ENCODE data around the gene BPNT1. TPM values are rescaled to one million over a fixed set of nuclear protein-coding genes. Genes with fewer than 3 reads are reported as not detected.
"Not testable (repeated sequence)": the region's sequence is repeated elsewhere in the genome, so short reads cannot be mapped to it uniquely, and the experiment has no call there.

Gene BPNT1
- polyA plus RNA-seq, 3 donors = 43.1 to 55.2 (median 47.5) TPM

DNA sequence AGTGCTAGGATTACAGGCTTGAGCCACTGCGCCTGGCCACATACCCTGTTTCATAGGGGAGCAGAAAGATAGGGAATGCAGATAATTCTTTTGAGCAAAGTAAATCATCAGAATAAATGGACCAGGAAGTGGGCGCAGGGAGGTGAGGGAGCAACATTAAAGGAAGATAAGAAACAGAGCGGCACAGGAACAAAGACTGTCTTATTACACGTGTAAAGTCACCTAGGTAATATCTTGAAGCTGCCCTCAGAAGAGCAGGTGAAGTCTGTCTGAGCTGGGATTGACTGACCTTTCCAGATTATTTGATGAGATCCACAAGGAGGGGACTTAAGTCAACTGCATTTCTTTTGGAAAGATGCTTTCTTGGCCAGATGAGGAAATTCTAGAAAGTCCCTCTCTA lies 50.9 kb downstream of the BPNT1 start:
- no peak for DNase-seq (ENCODE audit: extremely low read depth in 1 of 11, low read depth in 9 of 11, low spot score in 4 of 11)

DNA sequence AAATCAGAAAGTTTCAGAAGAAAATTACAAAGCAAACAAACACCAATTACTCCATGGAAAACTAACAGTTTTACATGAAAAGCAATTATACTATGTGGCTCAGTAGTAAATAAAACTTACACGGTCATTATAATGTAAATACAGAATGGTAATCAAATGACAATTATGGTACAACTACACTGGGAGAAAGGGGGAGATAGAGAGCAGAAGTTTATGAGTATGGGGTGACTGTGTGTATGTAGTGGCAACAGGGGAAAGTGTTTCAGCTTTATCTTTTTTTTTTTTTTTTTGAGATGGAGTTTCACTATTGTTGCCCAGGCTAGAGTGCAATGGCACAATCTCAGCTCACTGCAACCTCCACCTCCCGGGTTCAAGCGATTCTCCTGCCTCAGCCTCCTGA lies 51.8 kb downstream of the BPNT1 start:
- DNase-seq (ENCODE audit: extremely low read depth in 1 of 11, low read depth in 9 of 11, low spot score in 4 of 11) = not testable (repeated sequence)

DNA sequence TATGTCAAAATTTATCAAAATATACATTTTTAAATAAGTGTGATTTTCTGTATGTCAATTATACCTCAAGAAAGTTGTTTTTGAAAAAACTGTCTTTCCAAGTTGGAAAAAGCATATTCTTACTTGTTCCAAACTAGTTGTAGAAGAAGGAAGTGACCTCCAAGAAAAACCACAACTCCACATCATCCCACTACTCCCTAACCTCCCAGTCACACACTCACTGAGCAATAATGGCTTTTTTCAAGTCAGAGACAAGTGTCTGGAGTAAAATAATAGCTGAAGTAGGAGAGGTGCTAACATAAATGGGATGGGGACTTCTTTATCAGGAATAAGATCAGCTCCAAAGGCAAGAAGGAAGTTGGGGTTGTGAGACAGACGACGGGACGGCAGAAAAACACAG lies 56.7 kb downstream of the BPNT1 start:
- DNase-seq (ENCODE audit: extremely low read depth in 1 of 11, low read depth in 9 of 11, low spot score in 4 of 11) = no peak

- no peak for DNase-seq (ENCODE audit: extremely low read depth in 1 of 11, low read depth in 9 of 11, low spot score in 4 of 11)
Measured at GRCh38 chr1:220031287-220031686, 58.3 kb downstream of the BPNT1 start.

GRCh38 chr1:220028346-220028895 lies 61.2 kb downstream of the BPNT1 start:
- DNase-seq (ENCODE audit: extremely low read depth in 1 of 11, low read depth in 9 of 11, low spot score in 4 of 11) = no peak

- no peak for DNase-seq (ENCODE audit: extremely low read depth in 1 of 11, low read depth in 9 of 11, low spot score in 4 of 11)
Measured at GRCh38 chr1:220019071-220019470, 70.5 kb downstream of the BPNT1 start.

DNA sequence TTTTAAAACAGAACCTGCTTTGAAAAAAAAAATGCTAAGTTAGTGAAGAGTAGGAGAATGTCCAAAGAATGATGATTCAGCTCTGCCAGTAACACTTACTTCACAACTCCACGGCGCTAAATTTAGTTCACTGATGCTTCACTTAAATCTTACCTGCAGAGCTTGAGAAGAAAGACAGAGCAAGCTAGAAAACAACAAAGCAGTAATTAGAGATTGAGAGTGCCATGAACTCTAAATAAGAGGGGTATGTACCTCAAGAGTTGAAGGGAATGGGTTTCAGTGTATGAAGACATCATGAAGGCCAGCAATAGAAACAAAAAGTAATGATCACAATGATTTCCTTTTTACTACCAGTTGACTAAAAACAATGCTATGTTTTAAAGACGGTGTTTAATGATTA lies 76.1 kb downstream of the BPNT1 start:
- no peak for DNase-seq (ENCODE audit: extremely low read depth in 1 of 11, low read depth in 9 of 11, low spot score in 4 of 11)

GRCh38 chr1:220012259-220012658 lies 77.3 kb downstream of the BPNT1 start:
- DNase-seq (ENCODE audit: extremely low read depth in 1 of 11, low read depth in 9 of 11, low spot score in 4 of 11) = peak in 1 of 11 donors; percentile 7

GRCh38 chr1:220011620-220012019 lies 78.0 kb downstream of the BPNT1 start:
- no peak for DNase-seq (ENCODE audit: extremely low read depth in 1 of 11, low read depth in 9 of 11, low spot score in 4 of 11)

Other genes starting within 250 kb of the BPNT1 start
- gene SLC30A10, start 161.2 kb downstream of the BPNT1 start, polyA plus RNA-seq (ENCODE audit: insufficient read length in 3 of 3) = under 1 TPM; 0.13 to 0.36 (median 0.16) TPM
- gene EPRS1, start 43.3 kb downstream of the BPNT1 start, polyA plus RNA-seq (ENCODE audit: insufficient read length in 3 of 3) = 100 to 1,000 TPM; 101 to 118 (median 103) TPM
- 100 to 1,000 TPM in 1 of 3 donors, 10 to 100 TPM in 2; 81.9 to 105 (median 84.0) TPM for gene IARS2, start 4.3 kb upstream of the BPNT1 start, polyA plus RNA-seq (ENCODE audit: insufficient read length in 3 of 3)
- gene RAB3GAP2, start 182.7 kb upstream of the BPNT1 start, polyA plus RNA-seq (ENCODE audit: insufficient read length in 3 of 3) = 10 to 100 TPM; 29.1 to 38.9 (median 31.3) TPM